Sciatic nerve (tissue), 2 donors: ENCODE data around the gene NCAPG. TPM values are rescaled to one million over a fixed set of nuclear protein-coding genes. Genes with fewer than 3 reads are reported as not detected.

Experiments used
- ATAC-seq: fragments of 200-7000 bp; cut with Tn5 transposase; one replicate; pipeline ENCODE4 v1.9.1; 2020; ENCODE audit warnings: mild to moderate bottlenecking, moderate library complexity
- DNase-seq: peaks from one replicate; pipeline ENCODE4 v3.0.0-alpha.2; 2020; ENCODE audit warnings: low spot score
- intact Hi-C: fragments of 100-400 bp; cut with DNase I; formaldehyde crosslinking; loops from one replicate; pipeline ENCODE4 v1.14.2; 2022
- total RNA-seq: library from RNA; stranded (reverse); fragmentation: NEBNext Ultra II Directional; extraction: Animal tissue kit (Norgen Biotek cat#: 25700); gene quantifications from one replicate; pipeline ENCODE4 v1.2.1, GENCODE V29; 2021
- donor health status: DM: no; HTN: no; CAD: no.
- donor health status: DM: no; HTN: no; CAD: no.

Gene NCAPG
- total RNA-seq, 1 donor from 2014 or later: 0.49 TPM

GRCh38 chr4:17865866-17866363 lies 55.1 kb downstream of the NCAPG start:
- ATAC-seq (no peak), DNase-seq (no peak)
- intact Hi-C loops: no loop called here

- intact Hi-C loops: no loop called here
- ATAC-seq (no peak), DNase-seq (no peak)
Observed at GRCh38 chr4:17866810-17867209, 56.0 kb downstream of the NCAPG start.

- intact Hi-C loops: no loop called here
Observed at GRCh38 chr4:17867276-17867675, 56.5 kb downstream of the NCAPG start.

GRCh38 chr4:17869327-17869726 lies 58.5 kb downstream of the NCAPG start:
- ATAC-seq (no peak), DNase-seq (no peak)
- intact Hi-C loops: no loop called here

More at GRCh38 chr4:17867276-17867675, 56.5 kb downstream of the NCAPG start:
- no peak for ATAC-seq
- DNase-seq: no peak

GRCh38 chr4:17875402-17876070 lies 64.8 kb downstream of the NCAPG start:
- intact Hi-C loops: no loop called here
- DNase-seq (no peak), ATAC-seq (no peak)

- intact Hi-C loops: no loop called here
- no peak for DNase-seq
- no peak for ATAC-seq
Observed at GRCh38 chr4:17876943-17877342, 66.2 kb downstream of the NCAPG start.

GRCh38 chr4:17877661-17878060 lies 66.9 kb downstream of the NCAPG start:
- no peak for ATAC-seq
- no peak for DNase-seq
- intact Hi-C loops: no loop called here

GRCh38 chr4:17884063-17884462 lies 73.3 kb downstream of the NCAPG start:
- no peak for DNase-seq
- no peak for ATAC-seq
- intact Hi-C loops: no loop called here

- intact Hi-C loops: no loop called here
- no peak for DNase-seq
- ATAC-seq: no peak
Observed at GRCh38 chr4:17884511-17884910, 73.7 kb downstream of the NCAPG start.

- DNase-seq (no peak), ATAC-seq (no peak)
- intact Hi-C loops: no loop called here
Observed at GRCh38 chr4:17889692-17890091, 78.9 kb downstream of the NCAPG start.

- DNase-seq: no peak
- ATAC-seq: no peak
- intact Hi-C loops: no loop called here
Observed at GRCh38 chr4:17894421-17894820, 83.6 kb downstream of the NCAPG start.

Other genes starting within 250 kb of the NCAPG start
- gene LAP3, start 233.8 kb upstream of the NCAPG start, total RNA-seq: 77.7 TPM
- gene MED28, start 196.3 kb upstream of the NCAPG start, total RNA-seq: 48.4 TPM
- gene FAM184B, start 29.4 kb upstream of the NCAPG start, total RNA-seq: not detected
- gene DCAF16, start 222 bp upstream of the NCAPG start, total RNA-seq: 47.7 TPM
- 29.7 TPM for gene LCORL, start 210.8 kb downstream of the NCAPG start, total RNA-seq